GM18499 (cell line): ENCODE results near the gene LRRC26.

ENCODE experiments used
- ATAC-seq: cut with Tn5 transposase; IDR thresholded peaks from one replicate; pipeline ENCODE4 v1.9.1; 2021; ENCODE audit warnings: moderate number of reproducible peaks; ENCODE audit not compliant: insufficient read depth, unreplicated experiment

Gene LRRC26

GRCh38 chr9:137186385-137186784 lies 16.5 kb upstream of the LRRC26 start:
- no peak for ATAC-seq

DNA sequence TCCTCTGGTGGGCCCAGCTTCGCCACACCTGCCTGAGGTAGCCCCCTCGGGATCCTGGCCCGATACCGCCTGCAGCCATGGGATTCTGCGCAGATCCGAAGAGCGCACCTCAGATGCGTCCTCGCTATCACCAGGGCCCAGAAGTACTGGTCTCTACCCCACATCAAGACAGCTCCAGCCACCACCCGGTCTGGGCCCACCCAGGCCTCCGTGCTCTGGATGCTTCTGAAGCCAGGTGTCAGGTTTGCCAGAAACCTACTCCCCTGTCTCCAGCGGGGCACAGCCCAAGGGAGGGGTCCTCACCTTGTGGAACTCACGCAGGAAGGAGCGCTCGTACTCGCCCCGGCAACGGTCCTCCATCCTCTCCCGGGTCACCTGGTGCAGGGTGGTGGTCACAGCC lies 16.1 kb upstream of the LRRC26 start:
- ATAC-seq = no peak

DNA sequence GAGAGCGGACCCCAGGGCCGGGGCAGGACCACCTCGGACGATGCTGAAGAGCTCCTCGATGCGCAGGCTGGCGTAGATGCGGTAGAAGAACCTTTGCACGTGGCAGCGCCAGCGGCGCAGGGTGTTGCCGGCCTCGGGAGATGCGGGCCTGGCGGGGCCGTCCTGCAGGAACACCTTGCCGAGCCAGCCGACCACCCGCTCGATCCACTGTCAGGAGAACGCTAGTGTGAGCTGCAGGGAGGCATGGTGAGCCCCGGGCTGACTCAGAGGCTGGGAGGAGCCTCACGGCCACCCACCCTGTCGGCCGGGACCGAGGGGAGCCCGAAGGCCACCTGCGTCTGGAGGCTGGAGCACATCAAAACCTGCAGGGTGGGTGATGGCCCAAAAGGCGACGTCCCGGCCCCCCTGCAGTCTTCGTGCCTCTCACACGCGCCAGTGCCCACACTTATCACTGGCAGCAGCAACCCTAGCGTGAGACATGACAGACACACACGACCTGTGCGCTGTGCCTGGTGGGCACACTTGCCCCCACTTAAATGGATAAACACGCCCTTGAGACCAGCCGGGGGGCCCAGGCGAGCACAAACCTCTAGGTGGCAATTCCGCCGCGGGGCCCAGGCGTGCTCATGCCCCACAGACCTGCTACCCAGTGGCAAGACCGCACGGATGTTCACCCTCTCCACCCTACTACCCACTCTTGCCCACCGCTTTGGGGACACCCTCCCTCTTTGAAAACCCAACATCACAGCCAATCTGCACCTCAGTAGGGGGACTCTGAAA lies 15.2 kb upstream of the LRRC26 start:
- ATAC-seq = no peak

DNA sequence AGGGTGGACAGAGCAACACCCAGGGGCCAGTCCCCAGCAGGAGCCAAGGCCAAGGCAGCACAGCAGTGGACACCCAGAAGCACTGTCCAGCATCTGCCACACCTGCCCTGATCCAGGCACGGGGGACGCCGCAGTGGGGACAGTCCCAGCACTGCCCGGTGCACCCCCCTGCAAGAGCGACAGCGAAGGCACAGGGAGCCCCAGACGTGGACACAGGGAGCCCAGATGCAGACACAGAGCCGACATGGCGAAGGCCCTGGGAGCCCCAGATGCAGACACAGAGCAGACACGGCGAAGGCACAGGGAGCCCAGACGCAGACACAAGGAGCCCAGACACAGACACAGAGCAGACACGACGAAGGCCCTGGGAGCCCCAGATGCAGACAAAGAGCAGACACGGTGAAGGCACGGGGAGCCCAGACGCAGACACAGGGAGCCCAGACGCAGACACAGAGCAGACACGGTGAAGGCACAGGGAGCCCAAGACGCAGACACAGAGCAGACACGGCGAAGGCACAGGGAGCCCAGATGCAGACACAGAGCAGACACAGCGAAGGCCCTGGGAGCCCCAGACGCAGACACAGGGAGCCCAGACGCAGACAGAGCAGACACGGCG lies 14.2 kb upstream of the LRRC26 start:
- ATAC-seq = no peak

- ATAC-seq = no peak
These were observed 13.0 kb upstream of the LRRC26 start for GRCh38 chr9:137182836-137183235.

DNA sequence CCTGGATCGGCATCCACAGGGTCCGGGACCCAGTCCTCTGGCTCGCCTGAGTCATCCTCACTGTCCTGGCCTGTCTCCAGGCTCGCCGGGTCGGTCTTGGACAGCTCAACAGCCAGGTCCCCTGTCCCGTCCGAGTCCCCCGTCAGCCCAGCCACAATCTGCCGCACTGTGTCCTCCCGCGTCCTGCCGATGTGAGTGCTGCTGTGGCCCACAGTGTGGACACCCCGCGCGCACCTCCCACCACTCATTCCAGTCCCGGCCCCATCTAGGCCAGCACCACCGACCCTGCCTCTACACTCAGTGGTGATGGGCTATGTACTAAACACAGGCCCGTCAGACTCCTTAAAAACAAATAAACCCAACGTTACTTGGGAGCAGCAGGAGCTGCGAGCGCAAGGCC lies 11.8 kb upstream of the LRRC26 start:
- ATAC-seq = no peak

DNA sequence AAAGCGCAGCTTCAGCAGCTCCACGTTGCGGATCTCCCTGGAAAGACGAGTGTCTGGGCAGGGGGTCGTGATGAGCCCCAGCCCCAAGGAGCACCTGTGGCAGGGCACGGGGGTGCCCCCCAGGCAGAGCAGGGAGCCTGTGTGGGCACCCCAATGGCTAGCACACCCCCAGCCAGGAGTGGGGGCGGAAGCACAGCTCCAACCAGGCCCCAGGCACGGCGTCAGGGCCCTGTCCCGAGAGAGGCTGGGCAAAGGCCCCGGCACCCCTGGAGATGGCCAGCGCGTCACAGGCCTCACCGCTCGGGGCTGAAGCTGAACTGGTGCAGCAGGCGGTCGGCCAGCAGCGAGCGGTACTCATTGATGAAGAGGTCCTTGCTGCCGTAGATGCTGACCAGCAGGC lies 10.6 kb upstream of the LRRC26 start:
- no peak for ATAC-seq

- no peak for ATAC-seq
These were observed 9.9 kb upstream of the LRRC26 start for GRCh38 chr9:137179761-137180160.

DNA sequence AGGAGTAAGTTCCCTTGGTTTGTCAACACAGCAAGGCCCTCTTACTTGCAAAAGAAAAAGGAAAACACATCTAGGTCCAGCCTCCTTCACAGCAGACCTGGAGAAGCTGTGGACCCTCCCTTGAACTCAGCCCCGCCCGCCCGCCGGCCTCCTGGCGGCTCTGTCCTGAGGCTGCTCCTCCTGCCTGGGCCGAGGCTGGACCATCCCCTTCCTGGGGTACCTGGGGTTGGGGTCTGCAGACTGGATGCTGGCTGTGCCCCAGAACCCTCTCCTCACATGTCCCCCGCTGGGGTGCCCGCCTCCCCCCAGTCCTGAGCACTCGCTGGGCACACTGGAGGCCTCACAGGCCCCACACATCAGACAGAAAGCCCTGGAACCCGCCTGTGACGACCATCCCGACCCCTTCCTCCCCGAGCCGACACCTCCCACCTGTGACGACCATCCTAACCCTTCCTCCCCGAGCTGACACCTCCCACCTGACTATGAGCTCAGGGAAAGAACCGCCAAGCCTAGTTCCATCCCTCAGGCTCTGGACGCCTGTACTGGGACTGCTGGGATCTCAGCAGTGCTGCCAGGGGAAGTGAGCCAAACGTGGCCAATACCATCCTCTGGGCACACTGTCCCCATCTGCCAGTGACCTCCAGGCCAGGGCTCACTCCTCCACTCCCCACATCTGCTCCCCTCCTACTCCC lies 9.2 kb upstream of the LRRC26 start:
- no peak for ATAC-seq

DNA sequence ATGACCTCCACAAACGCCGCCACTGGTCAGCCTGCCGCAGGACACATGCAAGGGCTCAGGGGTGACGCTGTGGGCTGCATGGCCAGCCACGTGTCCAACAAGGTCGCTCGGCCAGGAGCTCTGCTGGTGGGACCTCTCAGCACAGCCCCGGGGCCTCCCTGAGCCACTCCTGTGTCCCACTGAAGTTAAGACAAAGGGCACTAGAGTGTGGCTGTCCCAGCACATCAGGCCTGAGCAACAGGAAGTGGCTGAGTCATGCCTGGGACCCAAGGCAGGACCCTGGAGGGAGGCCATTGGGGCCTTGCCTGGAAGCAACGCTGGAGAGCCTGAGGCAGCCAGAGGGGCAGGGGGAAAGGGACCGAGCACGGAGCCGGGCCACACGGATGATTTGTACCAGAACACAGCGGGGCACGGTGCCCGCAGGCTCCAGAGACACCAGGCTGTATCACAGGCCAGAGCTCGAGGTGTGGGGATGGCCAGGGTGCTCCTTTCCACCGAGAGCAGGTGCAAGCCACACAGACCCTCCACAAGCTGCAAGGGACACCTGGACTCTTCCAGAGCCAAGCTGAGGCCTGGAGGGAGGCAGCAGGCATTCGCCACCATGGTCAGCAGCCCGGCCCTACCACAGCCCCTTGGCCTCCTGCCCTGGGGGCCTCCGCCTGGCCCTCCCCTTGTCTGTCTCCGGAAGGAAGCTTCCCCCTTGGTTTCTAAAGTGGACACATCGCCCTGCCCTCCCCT lies 8.5 kb upstream of the LRRC26 start:
- ATAC-seq = no peak

GRCh38 chr9:137176302-137177182 lies 6.7 kb upstream of the LRRC26 start:
- ATAC-seq = no peak

DNA sequence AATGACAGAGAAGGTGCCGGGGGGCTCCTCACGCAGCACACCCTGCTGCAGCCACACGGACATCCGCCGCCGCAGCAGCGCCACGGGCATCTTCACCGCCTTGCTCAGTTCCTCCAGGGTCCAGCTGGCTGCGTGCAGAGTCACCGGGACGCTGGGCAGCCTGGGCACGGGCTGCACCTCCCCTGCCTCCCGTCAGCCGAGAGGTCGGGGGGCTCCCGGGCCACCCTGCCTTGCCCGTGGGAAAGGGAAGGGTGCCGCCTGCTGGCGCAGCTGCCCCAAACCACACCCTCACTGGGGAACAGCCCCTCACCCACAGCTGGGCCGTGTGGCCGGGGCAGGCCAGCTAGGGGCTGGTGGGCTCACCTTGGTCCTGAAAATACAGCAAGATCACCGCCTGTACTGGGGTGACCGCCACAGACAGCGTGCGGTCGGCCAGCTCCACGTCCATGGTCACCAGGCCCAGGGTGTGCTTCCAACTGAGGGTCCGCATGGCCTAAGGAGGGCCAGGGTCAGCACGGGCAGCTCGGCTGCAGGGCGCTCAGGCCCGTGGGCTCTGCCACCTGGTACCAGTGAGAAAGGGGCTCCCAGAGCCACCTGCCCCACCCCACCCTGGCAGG lies 5.6 kb upstream of the LRRC26 start:
- no peak for ATAC-seq

DNA sequence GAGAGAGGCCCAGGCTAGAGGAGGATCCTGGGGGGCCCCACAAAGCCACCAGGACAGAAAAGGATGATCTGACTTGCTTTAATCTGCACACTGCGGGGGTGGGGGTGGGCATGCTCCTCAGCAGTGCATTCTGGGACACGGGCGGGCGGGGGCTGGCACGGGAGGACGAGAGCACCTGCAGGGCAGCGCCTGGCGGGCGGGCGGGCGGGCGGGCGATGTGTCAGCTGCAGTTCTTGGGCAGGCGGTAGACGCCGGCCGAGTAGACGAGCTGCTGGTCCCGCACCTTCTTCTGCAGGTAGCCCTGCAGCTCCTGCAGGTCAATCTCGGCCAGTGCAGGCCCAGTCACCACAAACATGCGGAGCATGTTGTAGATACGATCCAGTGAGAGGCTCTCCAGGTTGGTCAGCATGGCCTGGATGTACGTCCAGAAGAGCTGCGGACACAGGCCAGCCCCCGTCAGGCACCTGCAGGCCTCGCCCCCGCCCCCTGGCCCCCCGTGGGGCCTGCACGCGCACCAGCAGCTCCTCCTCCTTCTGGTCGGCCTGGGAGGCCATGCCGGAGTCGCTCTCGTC lies 5.0 kb upstream of the LRRC26 start:
- ATAC-seq = no peak

GRCh38 chr9:137173796-137174664 lies 4.2 kb upstream of the LRRC26 start:
- ATAC-seq = no peak

DNA sequence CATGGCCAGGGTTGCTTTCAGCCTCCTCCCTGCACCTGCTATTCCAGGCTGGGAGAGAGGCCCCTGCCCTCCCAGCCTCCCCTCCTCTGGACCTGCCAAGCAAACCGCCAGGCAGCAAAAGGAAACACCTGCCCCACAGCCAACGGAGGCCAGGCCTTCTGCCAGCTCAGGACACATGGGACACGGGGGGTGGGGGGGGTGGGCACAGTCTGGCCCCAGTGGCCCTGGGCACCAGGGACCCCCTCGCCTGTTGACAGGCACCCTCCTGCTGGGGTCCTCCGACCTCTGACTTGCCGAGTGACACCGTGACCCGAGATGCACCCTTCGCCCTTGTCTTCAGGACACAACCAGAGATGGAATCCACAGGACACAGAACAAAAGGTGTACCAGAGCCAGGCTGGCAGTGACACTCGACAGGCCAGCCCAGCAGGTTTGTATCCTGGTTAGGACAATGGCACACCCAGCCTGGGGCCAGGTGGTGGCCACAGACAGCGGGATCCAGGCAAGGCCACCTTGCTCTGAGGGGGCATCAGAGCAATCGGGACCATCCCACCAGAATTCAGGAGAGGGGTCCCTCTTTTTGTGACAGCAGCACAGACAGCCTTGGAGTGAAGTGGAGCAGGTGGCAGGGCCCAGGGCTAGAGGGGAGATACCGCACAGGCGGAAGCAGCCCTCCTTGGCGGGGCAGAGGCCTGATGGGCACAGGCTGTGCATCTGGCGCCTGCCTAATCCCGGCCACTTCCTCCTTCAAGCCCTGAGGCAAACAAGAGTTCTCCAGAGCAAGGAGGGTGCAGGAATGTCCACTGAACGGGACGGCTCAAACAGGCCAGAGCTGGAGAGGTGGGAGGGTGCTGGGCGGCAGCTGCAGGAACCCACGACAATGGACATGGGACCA lies 3.3 kb upstream of the LRRC26 start:
- ATAC-seq = no peak

DNA sequence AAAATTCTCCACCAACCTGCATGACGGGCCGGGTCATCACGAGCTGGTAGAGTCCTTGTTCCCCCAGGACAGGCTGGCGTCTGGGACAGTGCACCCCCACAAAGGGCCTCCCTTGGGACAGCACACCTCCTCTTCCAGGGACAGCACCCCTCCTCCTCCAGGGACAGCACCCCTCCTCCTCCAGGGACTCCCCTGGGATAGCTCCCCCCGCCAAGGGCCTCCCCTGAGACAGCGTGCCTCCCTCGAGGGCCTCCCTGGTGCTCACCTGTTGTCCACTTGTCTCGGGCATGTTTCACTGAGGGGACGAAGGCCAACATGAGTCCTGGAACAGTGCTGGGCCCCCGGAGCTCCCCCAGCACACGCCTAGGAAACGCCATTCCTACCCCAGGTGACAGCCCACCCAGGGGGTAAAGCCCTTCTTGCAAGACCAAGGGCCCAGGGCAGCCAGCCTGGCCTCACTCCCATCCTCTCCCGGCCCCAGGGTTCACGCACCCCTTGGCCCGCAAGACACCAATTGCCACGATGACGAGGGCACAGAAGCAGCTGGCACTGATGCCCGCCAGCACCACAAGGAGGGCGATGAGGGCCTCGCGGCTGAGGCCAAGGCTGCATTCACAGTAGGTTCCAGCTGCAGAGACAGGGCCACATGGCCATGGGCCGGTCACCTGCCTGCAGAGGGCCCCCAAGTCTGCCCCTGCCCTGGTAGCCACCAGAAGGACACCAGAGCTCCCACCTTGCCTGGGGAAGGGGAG lies 1.5 kb upstream of the LRRC26 start:
- no peak for ATAC-seq
